NB4 (cell line): ENCODE data around the gene STIM2.

Experiments
- MYC ChIP-seq: IDR thresholded peaks from 2 replicates; pipeline ENCODE4 v1.6.1; 2011; ENCODE audit warnings: low read depth, low read length
- POLR2A ChIP-seq: IDR thresholded peaks from 2 replicates; pipeline ENCODE4 v1.6.1; 2011; ENCODE audit warnings: mild to moderate bottlenecking; ENCODE audit not compliant: insufficient read length; ENCODE audit errors: extremely low read depth
- TF ChIP-seq, protein P1 (sequence below): IDR thresholded peaks from one replicate; pipeline ENCODE4 v1.5.1; 2012; ENCODE audit warnings: low read depth, low read length
- TF ChIP-seq, protein P2 (sequence below): IDR thresholded peaks from 2 replicates; pipeline ENCODE4 v1.6.1; 2011; ENCODE audit warnings: low read depth, low read length

DNA sequence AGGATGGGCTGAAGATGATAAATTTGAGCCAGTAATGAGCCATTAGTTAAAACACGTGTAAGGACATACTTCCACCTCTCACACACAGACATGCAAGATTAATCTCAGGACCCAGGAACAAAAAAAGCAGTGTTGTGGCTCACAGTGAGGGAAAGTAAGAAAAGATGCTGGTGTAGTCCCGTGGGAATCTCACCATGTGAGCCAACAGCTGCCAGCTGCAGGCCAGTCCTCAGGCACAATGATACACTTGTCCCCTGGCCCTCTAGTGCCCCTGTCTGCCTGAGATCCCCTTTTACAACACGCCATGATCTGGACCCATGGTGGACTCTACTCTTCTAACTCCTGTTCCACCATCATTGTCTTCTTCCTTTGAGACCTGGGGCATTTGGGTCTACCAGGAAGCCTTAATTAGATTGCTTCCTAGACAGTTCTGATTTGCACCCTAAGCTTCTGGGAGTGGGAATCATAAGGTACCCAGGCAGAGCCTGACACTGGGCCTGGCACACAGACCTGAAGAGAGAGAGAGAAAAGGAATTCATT, 194.7 kb downstream of the STIM2 start:
- TF ChIP-seq, protein P1, sequence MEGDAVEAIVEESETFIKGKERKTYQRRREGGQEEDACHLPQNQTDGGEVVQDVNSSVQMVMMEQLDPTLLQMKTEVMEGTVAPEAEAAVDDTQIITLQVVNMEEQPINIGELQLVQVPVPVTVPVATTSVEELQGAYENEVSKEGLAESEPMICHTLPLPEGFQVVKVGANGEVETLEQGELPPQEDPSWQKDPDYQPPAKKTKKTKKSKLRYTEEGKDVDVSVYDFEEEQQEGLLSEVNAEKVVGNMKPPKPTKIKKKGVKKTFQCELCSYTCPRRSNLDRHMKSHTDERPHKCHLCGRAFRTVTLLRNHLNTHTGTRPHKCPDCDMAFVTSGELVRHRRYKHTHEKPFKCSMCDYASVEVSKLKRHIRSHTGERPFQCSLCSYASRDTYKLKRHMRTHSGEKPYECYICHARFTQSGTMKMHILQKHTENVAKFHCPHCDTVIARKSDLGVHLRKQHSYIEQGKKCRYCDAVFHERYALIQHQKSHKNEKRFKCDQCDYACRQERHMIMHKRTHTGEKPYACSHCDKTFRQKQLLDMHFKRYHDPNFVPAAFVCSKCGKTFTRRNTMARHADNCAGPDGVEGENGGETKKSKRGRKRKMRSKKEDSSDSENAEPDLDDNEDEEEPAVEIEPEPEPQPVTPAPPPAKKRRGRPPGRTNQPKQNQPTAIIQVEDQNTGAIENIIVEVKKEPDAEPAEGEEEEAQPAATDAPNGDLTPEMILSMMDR = no peak
- TF ChIP-seq, protein P2, sequence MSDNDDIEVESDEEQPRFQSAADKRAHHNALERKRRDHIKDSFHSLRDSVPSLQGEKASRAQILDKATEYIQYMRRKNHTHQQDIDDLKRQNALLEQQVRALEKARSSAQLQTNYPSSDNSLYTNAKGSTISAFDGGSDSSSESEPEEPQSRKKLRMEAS = no peak
- TF ChIP-seq POLR2A (no peak), MYC (no peak)
